GM06990 (cell line): ENCODE data around the gene ST8SIA6.
A peak's percentile ranks its signal among the peaks of the same experiment; 100 is the strongest.

Experiments
- DNase-seq: peaks from one replicate; pipeline ENCODE4 v3.0.0-alpha.2; 2011; ENCODE audit not compliant: insufficient read length; ENCODE audit errors: extremely low read depth
- H3K27me3 ChIP-seq: replicated peaks from 2 replicates; pipeline ENCODE4 v1.6.0; 2011; ENCODE audit warnings: low read length; ENCODE audit not compliant: control insufficient read depth, insufficient read depth
- H3K36me3 ChIP-seq: 2 replicates; pipeline ENCODE4 v1.5.1; 2011; ENCODE audit warnings: low read length; ENCODE audit not compliant: control insufficient read depth, insufficient read depth
- H3K4me3 ChIP-seq: replicated peaks from 2 replicates; pipeline ENCODE4 v1.5.1; 2011; ENCODE audit warnings: low read depth, mild to moderate bottlenecking, control low read depth, low read length
- CTCF ChIP-seq: IDR thresholded peaks from 2 replicates; pipeline ENCODE4 v1.5.1; 2011; ENCODE audit warnings: low read length, control low read depth, mild to moderate bottlenecking, inconsistent platforms; ENCODE audit not compliant: insufficient read depth, poor library complexity, severe bottlenecking

The ST8SIA6 gene

GRCh38 chr10:17380016-17380415 lies 74.4 kb downstream of the ST8SIA6 start:
- Histone ChIP-seq H3K36me3 (no peaks in the 10 kb centered on the region), H3K27me3 (no peaks in the 10 kb centered on the region), H3K4me3 (no peak overlapping the region)
- no peak for TF ChIP-seq CTCF
- no peak for DNase-seq

GRCh38 chr10:17379151-17379690 lies 75.2 kb downstream of the ST8SIA6 start:
- no peaks in the 10 kb centered on the region for H3K27me3 ChIP-seq
- H3K36me3 ChIP-seq = no peaks in the 10 kb centered on the region
- no peak overlapping the region for H3K4me3 ChIP-seq
- no peak for DNase-seq
- TF ChIP-seq CTCF = no peak

- no peaks in the 10 kb centered on the region for H3K36me3 ChIP-seq
- no peak overlapping the region for H3K4me3 ChIP-seq
- H3K27me3 ChIP-seq = no peaks in the 10 kb centered on the region
- peak; percentile 3 for DNase-seq
- peak; percentile 88 for TF ChIP-seq CTCF
These were observed 78.3 kb downstream of the ST8SIA6 start for GRCh38 chr10:17375936-17376584.

- no peaks in the 10 kb centered on the region for H3K27me3 ChIP-seq
- DNase-seq = no peak
- H3K36me3 ChIP-seq = no peaks in the 10 kb centered on the region
- H3K4me3 ChIP-seq = no peak overlapping the region
- no peak for TF ChIP-seq CTCF
These were observed 85.6 kb downstream of the ST8SIA6 start for GRCh38 chr10:17368708-17369272.

GRCh38 chr10:17366705-17367104 lies 87.7 kb downstream of the ST8SIA6 start:
- TF ChIP-seq CTCF = no peak
- no peak for DNase-seq
- Histone ChIP-seq H3K27me3 (no peaks in the 10 kb centered on the region), H3K36me3 (no peaks in the 10 kb centered on the region), H3K4me3 (no peak overlapping the region)
